ENCODE results near the gene RRP15.

DNA sequence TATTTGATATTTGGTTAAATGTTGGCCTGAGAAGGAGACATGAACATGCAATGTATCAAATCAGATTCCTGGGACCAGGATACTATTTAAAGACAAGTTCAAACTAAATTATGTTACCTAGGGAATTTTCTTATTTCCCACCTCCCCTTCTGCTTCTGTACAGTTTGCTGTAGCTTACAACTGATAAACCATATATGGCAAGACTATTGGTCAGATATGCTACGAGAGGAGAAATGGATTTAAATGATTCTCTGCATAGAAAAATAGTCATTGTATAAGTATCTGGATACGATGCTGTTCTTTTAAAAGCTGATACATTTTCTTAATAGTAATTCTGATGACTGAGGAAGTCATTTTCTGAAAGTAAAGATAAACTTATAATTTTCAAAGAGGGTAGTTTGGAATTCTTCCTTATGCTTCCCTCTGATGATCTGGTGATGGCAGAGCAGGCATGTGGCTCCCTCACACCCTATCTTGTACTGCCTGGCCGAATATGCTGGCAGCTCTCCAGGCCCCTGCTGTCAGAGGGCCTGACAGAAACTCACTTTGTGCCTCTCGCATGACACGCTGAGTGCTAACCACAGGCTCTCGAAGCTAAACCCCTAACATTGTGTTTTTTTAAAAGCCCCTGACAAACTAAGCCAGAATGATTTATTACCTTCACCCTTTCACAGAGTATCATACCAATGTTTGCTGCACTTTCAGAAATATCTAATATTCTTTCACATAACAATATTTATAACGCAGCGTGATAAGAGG, 19.4 kb downstream of the RRP15 start:
- TF ChIP-seq EZH2 (IDR thresholded peaks at IDR 0.05; ENCODE audit: insufficient read depth, poor library complexity, severe bottlenecking) (no peak), EZH2phosphoT487 (IDR thresholded peaks at IDR 0.05; ENCODE audit: insufficient read depth, low read depth) (no peak)

Data from GM23248 (cell line).